Kidney (tissue), 14 donors: Measurements from ENCODE around the gene SMIM12. TPM values are rescaled to one million over a fixed set of nuclear protein-coding genes. Genes with fewer than 3 reads are reported as not detected.

ENCODE experiments used
- DNase-seq, 5 donors: peaks; one replicate each; pipeline ENCODE4 v3.0.0-alpha.2; 2013 to 2020
- FAIRE-seq: peaks from 2 replicates; lab custom pipeline; 2012; peaks lifted over from hg19 to GRCh38; lab: Jason Lieb, UNC
- H3K27ac ChIP-seq, 2 donors: one replicate each; pipeline ENCODE4 v1.7.0; 2013; ENCODE audit warnings: low read depth in 2 of 2, low read length in 2 of 2, inconsistent platforms in 1 of 2
- H3K27me3 ChIP-seq: one replicate; pipeline ENCODE4 v1.7.1; 2013; ENCODE audit warnings: low read length, inconsistent platforms; ENCODE audit not compliant: control insufficient read depth, insufficient read depth
- H3K36me3 ChIP-seq, 3 donors: one replicate each; pipeline versions ENCODE4 v1.7.0 to v1.7.1; 2013; ENCODE audit warnings: low read length in 3 of 3, control low read depth in 1 of 3, inconsistent platforms in 1 of 3; ENCODE audit not compliant: insufficient read depth in 3 of 3, control insufficient read depth in 2 of 3
- H3K4me1 ChIP-seq, 3 donors: one replicate each; pipeline versions ENCODE4 v1.7.0 to v1.7.1; 2013; ENCODE audit warnings: low read length in 3 of 3, inconsistent platforms in 1 of 3, low read depth in 1 of 3; ENCODE audit not compliant: control insufficient read depth in 2 of 3, insufficient read depth in 2 of 3
- H3K4me3 ChIP-seq, 3 donors: one replicate each; pipeline versions ENCODE4 v1.7.0 to v1.8.1; 2013; ENCODE audit warnings: low read length in 3 of 3, control low read depth in 1 of 3, inconsistent platforms in 1 of 3
- H3K9ac ChIP-seq, 3 donors: one replicate each; pipeline versions ENCODE4 v1.7.0 to v1.7.1; 2013; ENCODE audit warnings: low read length in 3 of 3, control low read depth in 1 of 3, inconsistent platforms in 1 of 3
- H3K9me3 ChIP-seq, 3 donors: one replicate each; pipeline versions ENCODE4 v1.7.0 to v1.7.1; 2013; ENCODE audit warnings: low read length in 3 of 3, control low read depth in 1 of 3, inconsistent platforms in 1 of 3; ENCODE audit not compliant: control insufficient read depth in 2 of 3, insufficient read depth in 1 of 3
- intact Hi-C: fragments of 100-400 bp; cut with DNase I; formaldehyde crosslinking; loops from one replicate; pipeline ENCODE4 v1.11.1; 2022
- polyA plus RNA-seq: library from polyadenylated mRNA; stranded (reverse); fragments of 350-450 nt; fragmentation: Illumina TruSeq; extraction: RNeasy Lipid Tissue Mini Kit (QIAGEN cat#74804); gene quantifications from one replicate; pipeline ENCODE4 v1.2.3, GENCODE V29; 2014; ENCODE audit warnings: low read depth, low replicate concordance; ENCODE audit not compliant: insufficient read depth
- total RNA-seq: library from RNA; stranded (reverse); fragmentation: NEBNext Ultra II Directional; extraction: Animal tissue kit (Norgen Biotek cat#: 25700); gene quantifications from one replicate; pipeline ENCODE4 v1.2.1, GENCODE V29; 2021
- TF ChIP-seq, protein P1 (sequence below): IDR thresholded peaks from 3 replicates; pipeline ENCODE4 v1.5.1; 2012; ENCODE audit warnings: mild to moderate bottlenecking, moderate library complexity, borderline replicate concordance; ENCODE audit not compliant: insufficient read depth; ENCODE audit errors: extremely low read depth
- donor health status: control.
- donor health status: control.
- donor health status: control.
- donor health status: control.
- donor health status: control.
- donor health status: DM: yes; HTN: yes; CAD: no.
- donor health status: Normal renal cell carcinoma (clear cell type).

The SMIM12 gene
- total and polyA plus RNA-seq, 2 donors from 2014 or later: 49.2 to 85.9 TPM

DNA sequence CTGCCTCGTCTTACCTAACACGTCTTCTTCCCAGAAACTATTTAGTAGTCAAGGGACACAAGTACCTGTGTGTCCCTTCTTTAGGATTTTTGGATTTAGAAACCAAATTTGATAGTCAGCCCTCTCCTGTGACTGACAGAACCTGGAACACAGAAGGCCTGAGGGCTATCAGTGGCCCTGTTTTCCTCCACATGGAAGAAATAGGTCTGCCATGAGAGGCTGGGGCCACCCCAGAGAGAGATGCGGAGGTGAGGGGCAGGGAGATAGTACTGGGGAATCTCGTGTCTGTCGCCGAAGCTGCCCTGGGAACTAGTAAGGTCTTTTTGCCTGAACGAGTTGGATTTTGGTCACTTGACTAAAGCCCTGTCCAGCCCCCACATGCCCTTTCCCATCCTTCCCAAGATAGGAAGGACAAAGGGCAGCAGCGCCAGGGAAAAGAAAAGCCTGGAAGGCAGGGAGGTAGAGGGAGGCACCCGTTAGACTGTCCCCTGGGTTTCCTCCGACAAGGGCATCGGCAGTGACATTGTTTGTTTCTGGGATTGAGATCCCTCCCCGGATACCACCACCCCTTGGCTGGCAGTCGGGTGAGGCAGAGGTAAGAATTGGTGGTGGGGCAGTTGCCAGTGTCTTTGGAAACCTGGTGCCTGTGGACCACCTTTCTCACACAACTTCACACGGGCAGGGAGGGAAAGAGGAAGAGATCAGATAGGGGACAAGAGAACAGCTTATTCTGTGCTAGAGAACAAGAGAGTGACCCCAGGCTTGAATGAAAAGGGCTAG lies 19.8 kb downstream of the SMIM12 start:
- H3K27me3 ChIP-seq: no peaks in the 10 kb centered on the region
- H3K36me3 ChIP-seq: no peaks in the 10 kb centered on the region
- peaks cover 0 to 17% (median 12%) of the 10 kb centered on the region in 3 donors for H3K4me1 ChIP-seq
- peak overlapping the region; percentile 11 to 55 for H3K27ac ChIP-seq
- no peak overlapping the region for H3K4me3 ChIP-seq
- intact Hi-C loops: loop anchor here (10.0 kb wide), 1 partner anchor 45 kb away; the partner anchor contains the start of gene GJA4
- TF ChIP-seq, protein P1, sequence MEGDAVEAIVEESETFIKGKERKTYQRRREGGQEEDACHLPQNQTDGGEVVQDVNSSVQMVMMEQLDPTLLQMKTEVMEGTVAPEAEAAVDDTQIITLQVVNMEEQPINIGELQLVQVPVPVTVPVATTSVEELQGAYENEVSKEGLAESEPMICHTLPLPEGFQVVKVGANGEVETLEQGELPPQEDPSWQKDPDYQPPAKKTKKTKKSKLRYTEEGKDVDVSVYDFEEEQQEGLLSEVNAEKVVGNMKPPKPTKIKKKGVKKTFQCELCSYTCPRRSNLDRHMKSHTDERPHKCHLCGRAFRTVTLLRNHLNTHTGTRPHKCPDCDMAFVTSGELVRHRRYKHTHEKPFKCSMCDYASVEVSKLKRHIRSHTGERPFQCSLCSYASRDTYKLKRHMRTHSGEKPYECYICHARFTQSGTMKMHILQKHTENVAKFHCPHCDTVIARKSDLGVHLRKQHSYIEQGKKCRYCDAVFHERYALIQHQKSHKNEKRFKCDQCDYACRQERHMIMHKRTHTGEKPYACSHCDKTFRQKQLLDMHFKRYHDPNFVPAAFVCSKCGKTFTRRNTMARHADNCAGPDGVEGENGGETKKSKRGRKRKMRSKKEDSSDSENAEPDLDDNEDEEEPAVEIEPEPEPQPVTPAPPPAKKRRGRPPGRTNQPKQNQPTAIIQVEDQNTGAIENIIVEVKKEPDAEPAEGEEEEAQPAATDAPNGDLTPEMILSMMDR: no peak
- DNase-seq (no peak), FAIRE-seq (no peak)
- no peaks in the 10 kb centered on the region for H3K9me3 ChIP-seq
- H3K9ac ChIP-seq: no peak overlapping the region

GRCh38 chr1:34833711-34834110 lies 25.8 kb downstream of the SMIM12 start:
- Histone ChIP-seq H3K9me3 (no peaks in the 10 kb centered on the region), H3K27ac (no peak overlapping the region), H3K4me3 (no peak overlapping the region), H3K4me1 (peaks cover 0 to 8% (median 4%) of the 10 kb centered on the region in 3 donors), H3K36me3 (peaks cover 0 to 3% (median 0%) of the 10 kb centered on the region in 3 donors), H3K9ac (no peak overlapping the region), H3K27me3 (no peaks in the 10 kb centered on the region)
- TF ChIP-seq, protein P1: no peak
- DNase-seq (no peak), FAIRE-seq (no peak)
- intact Hi-C loops: no loop called here

GRCh38 chr1:34831721-34832246 lies 27.8 kb downstream of the SMIM12 start:
- TF ChIP-seq, protein P1: no peak
- Histone ChIP-seq H3K36me3 (peaks cover 0 to 3% (median 0%) of the 10 kb centered on the region in 3 donors), H3K4me1 (peaks cover 0 to 8% (median 4%) of the 10 kb centered on the region in 3 donors), H3K27ac (no peak overlapping the region), H3K9me3 (no peaks in the 10 kb centered on the region), H3K27me3 (no peaks in the 10 kb centered on the region), H3K4me3 (no peak overlapping the region), H3K9ac (no peak overlapping the region)
- DNase-seq (no peak), FAIRE-seq (no peak)
- intact Hi-C loops: no loop called here
